GM04504 (cell line): ENCODE results near the gene TCEAL7.

Source experiments
- DNase-seq: peaks from one replicate; pipeline ENCODE4 v3.0.0-alpha.2; 2012; ENCODE audit warnings: low read depth

TCEAL7 gene

DNA sequence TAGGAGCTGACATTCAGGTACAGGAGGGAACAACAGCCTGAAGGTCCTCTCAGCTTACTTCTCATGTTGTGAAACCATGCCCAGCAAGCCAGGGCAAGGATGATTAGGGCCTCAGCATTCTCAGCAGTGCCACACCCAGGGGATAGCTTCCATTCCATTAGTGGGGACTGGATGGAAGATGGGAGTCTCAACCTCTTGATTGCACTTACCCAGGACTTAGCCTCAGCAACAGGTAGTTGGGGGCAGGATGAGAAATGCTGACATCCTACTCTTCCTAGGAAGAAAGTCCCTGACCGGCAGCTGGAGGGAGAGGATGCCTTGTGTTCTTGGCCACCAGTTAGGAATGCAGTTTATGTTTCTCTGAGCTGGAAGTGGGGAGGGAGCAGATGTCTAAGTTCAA, 37.5 kb downstream of the TCEAL7 start:
- no peak for DNase-seq

DNA sequence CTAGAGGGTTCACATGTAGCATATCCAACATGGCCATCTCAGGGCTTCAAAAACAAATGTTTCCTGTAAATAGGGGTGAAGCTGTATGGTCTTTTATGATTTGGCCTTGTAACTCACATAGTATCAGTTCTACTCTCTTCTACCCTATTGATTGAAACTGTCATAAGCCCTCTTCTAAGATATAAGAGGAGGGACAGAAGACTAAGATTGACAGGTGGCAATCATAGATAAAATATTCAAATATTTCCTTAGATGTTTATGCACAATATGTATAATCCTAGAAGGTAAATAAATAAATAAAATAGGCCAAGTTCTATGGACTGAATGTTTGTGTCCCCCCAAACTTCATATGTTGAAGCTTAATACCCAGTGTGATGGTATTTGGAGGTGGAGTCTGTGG, 39.4 kb downstream of the TCEAL7 start:
- no peak for DNase-seq

DNA sequence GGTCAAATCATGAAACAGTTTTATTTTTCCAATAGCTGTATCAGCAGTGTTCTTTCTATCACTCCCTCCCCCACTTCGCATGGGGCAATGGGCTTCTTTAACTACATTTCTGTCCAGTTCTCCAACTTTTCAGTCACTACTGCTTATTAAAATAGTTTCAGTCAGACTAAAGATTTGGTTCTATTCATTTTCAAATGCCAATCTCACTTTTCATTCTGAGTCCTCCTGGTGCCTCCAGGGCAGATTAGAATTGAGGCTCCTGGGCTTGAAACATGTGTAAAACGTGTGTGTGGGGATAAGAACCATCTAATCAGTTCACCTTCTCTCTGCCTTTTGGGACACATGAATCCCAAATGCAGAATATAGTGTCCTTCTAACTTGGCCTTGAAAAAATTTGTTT, 42.8 kb downstream of the TCEAL7 start:
- DNase-seq, result no peak

DNA sequence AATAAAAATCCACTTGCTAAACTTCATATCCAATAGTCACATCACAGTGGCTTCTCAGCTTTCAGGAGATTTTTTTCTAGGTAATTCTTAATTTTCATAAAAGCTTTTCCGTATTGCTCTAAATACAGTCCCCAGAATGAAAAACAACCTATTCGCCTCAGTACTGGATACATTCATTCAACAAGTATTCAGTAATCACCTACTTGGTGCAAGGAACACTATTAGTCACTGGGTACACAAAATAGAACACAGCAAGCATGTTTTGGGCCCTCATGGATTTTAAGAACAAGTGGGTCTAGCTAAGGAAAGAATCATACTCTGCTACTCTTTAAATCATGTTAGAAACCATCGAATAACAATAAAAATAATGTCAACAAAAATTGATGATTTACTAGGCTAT, 43.5 kb downstream of the TCEAL7 start:
- DNase-seq, result no peak

DNA sequence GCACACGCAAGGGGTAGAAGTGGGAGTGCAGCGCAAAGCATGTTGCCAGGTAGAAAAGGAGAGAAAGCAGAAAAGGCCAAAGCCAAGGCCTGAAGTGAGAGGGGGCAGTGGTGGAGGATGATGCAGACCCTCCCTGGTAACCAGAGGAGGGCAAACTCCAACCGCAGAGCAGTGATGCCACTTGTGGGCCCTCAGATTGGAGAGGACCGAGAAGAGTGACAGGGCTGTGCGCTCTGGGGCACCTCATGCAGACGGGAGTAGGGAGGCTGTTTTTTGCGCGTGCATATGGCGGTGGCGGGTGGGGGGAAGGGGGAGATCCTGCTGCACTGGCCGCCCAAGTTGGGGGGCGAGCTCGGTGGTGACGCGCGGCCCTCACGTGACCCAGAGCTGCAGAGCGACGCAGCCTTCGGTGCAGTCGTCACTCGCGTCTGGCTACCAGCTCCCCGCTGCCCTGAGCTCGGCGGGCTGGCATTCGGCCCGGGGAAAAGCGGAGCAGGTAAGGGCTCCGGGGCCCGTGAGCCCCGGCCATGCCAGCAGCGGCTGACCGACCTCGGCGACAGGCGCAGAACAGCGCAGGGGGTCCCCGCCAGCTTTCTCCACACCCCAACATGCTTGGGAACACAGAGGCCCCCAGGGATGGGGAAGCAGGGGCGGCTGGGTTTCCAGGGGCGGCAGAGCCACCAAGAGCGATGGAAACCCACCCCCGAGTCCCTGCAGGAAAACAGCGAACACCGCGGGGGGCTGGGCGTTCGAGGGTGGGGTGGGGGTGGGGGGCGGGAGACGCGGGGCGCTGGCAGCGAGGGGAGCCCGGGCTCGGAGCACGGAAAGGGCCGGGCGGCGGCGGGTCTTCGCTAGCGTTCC, 46.3 kb downstream of the TCEAL7 start, which contains the start of gene BEX3:
BEX3 (plus strand) TSS at position 421 of the 861 bp plus-strand sequence. CDS start 984 bp downstream, outside the sequence.
- DNase-seq, result no peak

DNA sequence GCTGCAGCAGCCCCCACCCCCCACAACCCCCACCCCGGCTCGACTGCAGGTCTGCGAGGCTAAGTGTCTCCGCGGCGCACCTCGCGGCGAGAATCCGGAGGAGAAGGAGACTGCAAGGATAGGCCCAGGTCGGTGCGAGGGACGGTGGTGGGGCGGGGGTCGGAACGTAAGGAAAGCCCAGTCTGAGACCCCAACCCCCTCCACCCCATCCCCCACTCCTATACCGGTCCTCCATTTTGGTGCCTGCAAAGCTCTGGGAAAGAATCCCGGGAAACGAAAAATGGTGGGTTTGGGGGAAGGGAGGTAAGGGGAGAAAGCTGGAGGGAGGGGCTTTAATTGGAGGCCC, 46.9 kb downstream of the TCEAL7 start:
- DNase-seq, result no peak

DNA sequence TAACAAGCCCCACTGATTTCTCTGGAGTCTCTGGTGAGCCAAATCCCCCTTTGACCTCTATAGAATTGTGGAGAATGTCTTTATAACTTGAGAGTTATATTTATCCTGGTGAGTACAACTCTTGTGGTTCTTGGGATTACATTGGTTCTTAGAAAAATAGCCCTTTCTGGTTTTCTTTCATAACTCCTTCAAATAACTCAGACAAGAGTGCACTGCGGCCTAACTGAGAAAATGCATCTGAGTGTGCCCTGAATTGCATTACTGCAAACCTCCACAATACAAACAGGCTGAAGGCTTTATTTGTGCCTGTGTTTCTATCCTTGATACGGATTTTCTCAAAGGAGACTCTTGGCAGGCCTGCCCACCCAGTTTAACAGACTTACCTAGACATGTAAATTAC, 49.0 kb downstream of the TCEAL7 start:
- no peak for DNase-seq
